Right renal pelvis (tissue), 4 donors: Measurements from ENCODE around the gene SLC39A11. TPM values are rescaled to one million over a fixed set of nuclear protein-coding genes. Genes with fewer than 3 reads are reported as not detected.
"Not testable (repeated sequence)": the region's sequence is repeated elsewhere in the genome, so short reads cannot be mapped to it uniquely, and the experiment has no call there.

Source experiments
- DNase-seq, 4 donors: peaks; one replicate each; pipeline ENCODE4 v3.0.0-alpha.2; 2013; ENCODE audit warnings: low read depth in 4 of 4, low spot score in 3 of 4, missing footprints in 1 of 4
- polyA plus RNA-seq, 4 donors: library from polyadenylated mRNA; unstranded; fragments of 120-200 nt; gene quantifications; one replicate each; pipeline ENCODE4 v1.2.1, GENCODE V29; 2013; ENCODE audit not compliant: insufficient read length in 4 of 4

Gene SLC39A11
- polyA plus RNA-seq, 4 donors, result 27.6 to 29.1 (median 28.4) TPM

DNA sequence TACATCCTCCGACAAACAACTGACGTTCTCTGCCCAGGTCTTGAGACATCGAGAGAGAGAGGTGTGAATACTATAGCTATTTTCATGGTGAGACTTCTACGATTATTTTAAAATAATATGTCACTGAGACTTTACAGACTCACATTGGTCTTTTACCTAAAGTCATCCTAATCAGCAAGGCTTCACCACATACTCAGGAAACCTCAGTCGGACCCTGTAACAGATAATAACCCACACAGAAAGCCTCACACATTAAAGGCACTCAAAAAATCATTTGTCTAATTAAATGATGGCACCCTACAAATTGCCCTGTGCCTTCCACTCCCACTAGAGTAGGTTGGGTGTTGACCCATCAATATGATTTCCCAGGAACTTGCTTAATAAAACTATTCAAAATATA lies 19.8 kb upstream of the SLC39A11 start:
- no peak for DNase-seq

DNA sequence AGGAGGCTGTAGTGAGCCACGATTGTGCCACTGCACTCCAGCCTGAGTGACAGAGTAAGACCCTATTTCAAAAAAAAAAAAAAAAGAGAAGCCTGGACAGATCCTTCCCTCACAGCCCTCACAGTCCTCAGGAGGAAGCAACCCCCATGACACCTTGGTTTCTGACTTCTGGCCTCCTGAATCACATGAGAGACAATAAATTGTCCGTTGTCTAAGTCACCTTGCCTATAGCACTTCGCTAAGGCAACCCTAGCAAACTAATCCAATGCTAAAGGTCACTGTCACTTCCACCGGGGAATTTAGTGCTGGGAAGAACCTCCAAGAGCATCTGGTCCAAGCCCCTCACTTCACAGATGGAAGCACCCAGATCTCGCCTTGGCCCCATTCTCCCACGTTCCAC lies 18.9 kb upstream of the SLC39A11 start:
- DNase-seq, result no peak

DNA sequence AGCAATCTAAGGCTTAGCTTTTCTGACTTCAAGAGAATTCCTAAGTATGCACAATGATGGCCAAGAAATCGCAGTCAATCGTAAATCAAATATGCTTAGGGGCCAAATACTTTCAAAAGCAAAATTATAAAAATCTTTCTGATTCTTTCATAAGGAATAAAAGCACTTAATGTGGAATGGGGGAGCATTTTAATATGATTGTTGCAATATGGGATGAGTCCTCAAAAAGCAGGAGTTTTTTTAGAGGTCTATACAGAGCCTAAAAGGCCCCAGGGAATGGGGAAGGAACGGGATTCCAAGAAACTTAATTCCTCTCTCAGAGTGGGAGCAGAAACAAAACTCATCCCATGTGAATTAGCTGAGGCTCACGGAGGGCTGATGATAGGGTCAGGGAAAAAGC lies 14.7 kb upstream of the SLC39A11 start:
- no peak for DNase-seq

DNA sequence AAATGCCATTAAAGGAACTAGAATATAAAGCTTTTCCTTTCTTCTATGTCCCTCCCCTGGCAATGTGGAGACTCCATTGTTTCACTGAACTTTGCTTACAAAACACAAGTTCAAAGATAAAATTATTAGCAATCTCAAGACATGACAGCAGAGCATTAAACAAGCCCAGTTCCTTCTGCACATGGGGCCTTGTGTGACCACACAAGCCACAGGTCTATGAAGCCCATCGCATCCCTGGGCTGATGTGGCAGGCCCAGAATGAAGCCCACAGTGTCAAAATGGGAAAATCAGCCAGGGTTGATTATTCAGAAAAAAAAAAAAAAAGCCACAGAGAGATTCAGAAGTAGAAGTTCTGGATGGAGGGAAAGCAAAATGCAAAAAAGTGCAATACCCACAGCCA lies 12.9 kb upstream of the SLC39A11 start:
- DNase-seq, result no peak

DNA sequence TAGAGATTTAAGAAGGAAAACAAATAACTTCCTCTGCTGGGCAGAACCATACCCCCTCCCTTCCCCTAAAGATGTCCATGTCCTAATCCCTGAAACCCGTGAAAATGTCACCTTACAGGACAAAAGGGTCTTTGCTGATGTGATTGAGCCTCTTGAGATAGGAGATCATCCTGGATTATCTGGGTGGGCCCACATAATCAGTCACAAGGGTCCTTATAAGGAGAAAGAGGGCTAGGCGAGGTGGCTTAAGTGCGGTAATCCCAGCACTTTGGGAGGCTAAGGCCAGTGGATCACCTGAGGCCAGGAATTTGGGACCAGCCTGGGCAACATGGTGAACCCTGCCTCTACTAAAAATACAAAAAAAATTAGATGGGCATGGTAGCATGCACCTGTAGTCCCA lies 12.0 kb upstream of the SLC39A11 start:
- DNase-seq, result no peak

GRCh38 chr17:73103641-73104335 lies 11.3 kb upstream of the SLC39A11 start:
- no peak for DNase-seq

GRCh38 chr17:73101031-73101430 lies 8.5 kb upstream of the SLC39A11 start:
- DNase-seq, result no peak

DNA sequence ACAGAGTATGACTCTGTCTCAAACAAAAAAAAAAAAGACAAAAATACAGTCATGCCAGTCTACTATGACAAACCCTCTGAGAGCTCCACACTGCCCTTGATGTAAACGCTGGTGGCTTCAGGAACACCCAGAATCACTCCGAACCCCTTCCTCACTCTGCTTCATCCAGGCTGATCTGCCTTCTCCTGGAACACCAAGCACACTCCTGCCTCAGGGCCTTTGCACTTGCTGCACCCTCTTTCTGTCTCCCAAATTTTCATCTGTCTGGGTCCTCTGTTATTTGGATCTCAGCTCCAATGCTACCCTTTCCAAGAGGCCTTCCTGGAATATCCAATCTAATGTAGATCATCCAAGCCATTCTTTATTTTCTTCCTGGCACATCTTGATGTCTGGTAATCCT lies 7.9 kb upstream of the SLC39A11 start:
- DNase-seq, result no peak

DNA sequence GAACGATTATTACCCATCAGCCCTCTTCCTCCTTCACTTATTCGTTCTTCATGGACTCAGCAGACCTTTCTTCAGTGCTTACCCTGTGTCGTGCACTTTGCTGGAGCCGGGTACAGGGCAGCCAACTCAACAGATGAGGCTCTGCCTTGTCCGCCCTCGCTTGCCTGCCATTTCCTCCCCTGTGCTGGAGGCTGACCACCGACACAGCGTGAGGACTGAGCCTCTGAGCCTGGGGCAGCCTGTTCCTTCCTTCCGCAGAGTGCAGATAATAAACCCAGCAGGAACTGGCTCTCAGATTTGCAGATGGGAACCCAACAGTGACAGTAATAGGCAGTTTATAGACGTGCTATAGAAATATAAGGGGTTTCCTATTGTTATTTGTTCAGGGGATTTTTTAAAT lies 7.0 kb upstream of the SLC39A11 start:
- no peak for DNase-seq

DNA sequence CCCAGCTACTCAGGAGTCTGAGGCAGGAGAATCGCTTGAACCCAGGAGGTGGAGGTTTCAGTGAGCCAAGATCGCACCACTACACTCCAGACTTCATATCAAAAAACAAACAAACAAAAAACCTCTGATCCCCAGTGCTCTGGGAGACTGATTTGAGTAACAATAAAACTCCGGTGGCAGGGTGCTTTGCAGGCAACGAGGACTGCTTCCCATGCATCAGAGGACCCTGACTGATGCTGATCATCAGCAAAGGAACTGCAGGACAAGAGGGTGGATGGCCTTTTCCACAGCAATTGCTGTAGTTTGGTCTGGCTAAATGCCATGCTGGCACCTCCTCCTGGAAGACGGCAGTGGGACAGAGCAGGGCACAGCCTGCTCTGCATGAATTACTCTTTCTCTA lies 6.4 kb upstream of the SLC39A11 start:
- no peak for DNase-seq

- DNase-seq, result not testable (repeated sequence)
Measured at GRCh38 chr17:73097973-73098765, 5.7 kb upstream of the SLC39A11 start.

DNA sequence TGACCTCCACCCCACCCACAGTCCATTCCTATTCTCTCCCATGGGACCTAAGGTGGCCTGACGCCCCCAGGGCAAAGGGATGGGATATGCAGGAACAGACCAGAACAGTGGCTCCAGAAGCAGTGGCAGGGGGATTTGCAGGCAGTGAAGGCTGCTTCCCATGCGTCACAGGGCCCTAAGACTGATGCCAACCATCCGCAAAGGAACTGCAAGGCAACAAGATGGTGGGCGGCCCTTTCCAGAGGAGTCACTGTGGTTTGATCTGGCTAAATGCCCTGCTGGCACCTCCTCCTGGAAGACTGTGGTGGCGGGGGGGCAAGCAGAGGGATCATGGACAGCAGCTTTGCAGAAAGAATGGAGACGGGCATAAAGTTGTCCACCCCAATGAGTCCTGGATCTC lies 4.4 kb upstream of the SLC39A11 start:
- no peak for DNase-seq

GRCh38 chr17:73096211-73096610 lies 3.7 kb upstream of the SLC39A11 start:
- DNase-seq, result no peak

DNA sequence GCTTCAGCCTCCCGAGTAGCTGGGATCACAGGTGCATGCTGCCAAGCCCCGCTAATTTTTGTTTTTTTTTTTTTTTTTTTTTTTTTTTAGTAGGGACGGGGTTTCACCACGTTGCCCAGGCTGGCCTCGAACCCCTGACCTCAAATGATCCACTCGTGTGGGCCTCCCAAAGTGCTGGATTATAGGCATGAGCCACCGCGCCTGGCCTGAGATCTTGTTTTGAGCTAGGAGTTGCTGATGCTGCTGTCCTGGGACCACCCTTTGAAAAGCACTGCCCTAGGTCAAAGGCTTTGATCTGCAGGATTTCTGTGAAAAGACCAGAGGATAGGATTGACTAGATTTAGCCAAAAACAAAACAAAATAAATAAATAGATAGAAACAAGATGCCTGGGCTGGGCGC lies 798 bp upstream of the SLC39A11 start:
- no peak for DNase-seq

GRCh38 chr17:73091770-73092522 lies 542 bp downstream of the SLC39A11 start:
- no peak for DNase-seq

GRCh38 chr17:73091410-73091769 lies 1.1 kb downstream of the SLC39A11 start:
- DNase-seq, result no peak

- no peak for DNase-seq
Measured at GRCh38 chr17:73090396-73091202, 1.9 kb downstream of the SLC39A11 start.

DNA sequence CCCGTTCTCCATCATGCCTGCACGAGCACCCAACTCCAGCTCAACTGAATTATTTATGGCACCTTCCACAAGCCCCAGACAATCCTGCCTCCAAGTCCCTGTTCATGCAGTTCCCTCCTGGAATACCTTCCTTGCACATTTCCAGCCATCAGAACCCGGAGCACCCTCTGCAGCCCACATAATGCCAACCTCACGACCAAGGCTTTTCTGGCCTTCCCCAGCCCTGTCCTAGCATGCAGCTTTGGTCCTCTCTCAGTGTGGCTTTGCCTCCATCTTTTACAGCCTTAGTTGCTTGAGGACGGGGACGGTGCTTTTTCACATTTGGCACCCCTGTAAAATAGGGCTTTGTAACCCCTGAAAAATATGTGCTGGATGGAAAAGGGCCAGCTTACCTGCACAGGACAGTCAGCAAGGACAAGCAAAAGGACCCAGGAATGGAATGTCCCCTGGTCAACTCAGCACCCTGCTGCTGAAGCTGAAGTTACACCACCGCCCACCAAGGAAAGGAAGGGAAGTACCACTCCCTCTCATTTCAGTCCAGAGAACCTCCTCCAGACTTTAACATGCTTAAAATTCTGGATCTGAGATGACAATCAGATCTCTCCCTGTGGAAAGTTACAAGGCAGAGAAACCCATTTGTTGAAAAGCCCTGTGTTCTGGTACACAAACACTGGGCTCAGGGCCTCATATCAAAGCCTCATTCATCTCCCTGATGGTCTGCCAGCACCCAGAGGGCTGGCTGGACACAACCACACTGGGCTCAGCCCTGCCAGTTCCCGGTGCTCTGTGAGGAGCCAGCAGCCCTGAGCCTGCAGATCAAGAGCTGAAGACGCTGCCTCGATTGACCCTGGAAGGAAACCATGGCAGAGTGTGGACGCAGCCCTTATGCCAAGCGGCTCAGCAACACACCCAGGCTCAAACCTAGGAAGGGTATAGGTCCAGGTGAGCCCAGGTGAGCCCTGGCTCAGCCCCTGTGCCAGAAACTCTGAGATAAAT lies 2.9 kb downstream of the SLC39A11 start:
- DNase-seq, result no peak

- DNase-seq, result no peak
Measured at GRCh38 chr17:73088561-73088960, 3.9 kb downstream of the SLC39A11 start.

DNA sequence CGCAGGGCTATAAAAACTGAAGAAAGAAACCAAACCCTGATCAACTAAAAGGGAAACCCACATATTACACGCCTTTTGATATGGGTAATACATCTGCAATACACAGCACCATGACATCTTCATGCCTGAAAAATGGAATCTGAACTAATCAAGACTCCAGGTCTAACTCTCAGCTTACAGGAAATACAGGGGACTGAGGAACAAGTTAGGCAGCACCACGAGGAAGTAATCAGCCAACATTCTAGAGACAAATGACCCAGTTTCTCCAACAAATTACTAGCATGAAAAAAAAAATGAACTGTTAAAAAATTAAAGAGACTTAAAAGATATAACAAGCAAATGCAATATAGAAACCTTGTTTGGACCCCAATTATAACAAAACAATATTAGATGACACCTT lies 9.1 kb downstream of the SLC39A11 start:
- DNase-seq, result no peak
